ENCODE measurements around the gene NDUFS3.
"Not testable (repeated sequence)": the region's sequence is repeated elsewhere in the genome, so short reads cannot be mapped to it uniquely, and the experiment has no call there.

Gene NDUFS3

GRCh38 chr11:47578524-47579494, at the start of gene NDUFS3, which contains the start of gene KBTBD4:
Gene NDUFS3, plus strand, starts transcription at chr11:47579074. Its CDS starts 18 bp downstream, at chr11:47579092.
Gene KBTBD4, minus strand, starts transcription at chr11:47578970. Its CDS starts 19 bp downstream, at chr11:47578951.
- DNase-seq, result peak; percentile 85

- DNase-seq, result no peak
These were observed 48.9 kb upstream of the NDUFS3 start for GRCh38 chr11:47529951-47530350.

- DNase-seq, result not testable (repeated sequence)
These were observed 48.2 kb upstream of the NDUFS3 start for GRCh38 chr11:47530721-47531120.

- no peak for DNase-seq
These were observed 47.2 kb upstream of the NDUFS3 start for GRCh38 chr11:47531666-47532065.

DNA sequence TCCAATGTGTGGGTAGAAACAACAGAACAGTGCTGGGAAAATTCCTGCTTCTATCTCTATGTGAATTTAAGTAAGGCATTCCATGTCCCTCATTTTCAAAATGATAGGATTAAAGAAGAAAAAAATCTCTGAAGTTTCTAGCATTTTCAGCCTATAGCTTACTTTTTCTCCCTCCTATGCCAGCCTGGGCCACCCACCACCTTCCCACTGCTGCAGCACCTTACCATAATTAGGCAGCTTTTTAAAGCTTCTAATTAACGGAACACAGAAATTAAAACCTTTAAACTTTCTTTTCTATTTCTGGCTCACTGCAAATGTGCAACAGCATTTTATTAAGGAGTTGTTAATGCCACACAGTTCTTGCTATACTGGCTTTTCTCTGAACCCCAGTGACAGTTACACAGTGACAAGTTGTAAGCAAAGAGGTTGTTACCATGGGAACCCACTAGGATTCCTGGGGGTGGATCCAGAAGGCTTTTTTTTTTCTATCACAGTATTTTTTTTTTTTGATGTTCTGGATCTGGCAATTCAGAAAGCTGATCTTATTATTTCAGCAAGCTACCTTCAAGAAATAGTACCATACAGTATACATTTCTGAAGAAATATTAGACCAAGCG, 46.2 kb upstream of the NDUFS3 start:
- no peak for DNase-seq

GRCh38 chr11:47533690-47534151, 45.2 kb upstream of the NDUFS3 start:
- no peak for DNase-seq

- DNase-seq, result no peak
These were observed 44.1 kb upstream of the NDUFS3 start for GRCh38 chr11:47534704-47535251.

GRCh38 chr11:47536915-47537314, 42.0 kb upstream of the NDUFS3 start:
- DNase-seq, result no peak

DNA sequence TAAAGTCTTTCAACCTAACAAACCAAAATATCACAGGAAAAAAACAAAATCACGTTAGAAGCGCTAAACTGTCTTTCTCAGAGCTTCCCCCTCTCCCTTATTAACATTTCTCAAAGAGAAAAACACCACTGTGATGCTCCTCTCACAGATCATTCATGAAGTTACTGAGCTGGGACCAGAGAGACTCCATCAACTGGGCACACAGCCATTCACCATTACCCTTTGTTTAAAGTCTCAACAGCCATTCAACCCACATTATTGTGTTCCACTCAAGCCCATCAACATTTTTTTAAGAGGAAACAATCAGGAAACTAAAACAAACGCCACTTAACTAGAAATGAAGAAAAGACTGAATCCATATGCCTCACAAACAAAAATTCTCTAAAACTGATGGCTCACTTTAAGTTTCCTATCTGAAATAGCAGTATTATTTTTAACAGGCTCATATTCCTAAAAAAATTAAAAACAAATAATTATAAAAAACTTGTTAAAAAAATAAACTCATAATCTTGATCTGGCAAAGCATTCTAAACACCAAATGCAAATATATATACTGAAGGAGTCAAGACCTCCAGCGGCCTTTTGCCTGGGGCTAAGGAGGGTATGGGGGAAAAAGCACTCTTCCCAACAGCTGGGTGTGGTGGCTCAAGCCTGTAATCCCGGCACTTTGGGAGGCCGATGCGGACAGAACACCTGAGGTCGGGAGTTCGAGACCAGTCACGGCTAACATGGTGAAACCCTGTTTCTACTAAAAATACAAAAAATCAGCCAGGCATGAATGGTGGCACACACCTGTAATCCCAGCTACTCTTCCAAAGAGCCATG, 39.9 kb upstream of the NDUFS3 start:
- DNase-seq, result peak; percentile 39

GRCh38 chr11:47539681-47540039, 39.2 kb upstream of the NDUFS3 start:
- DNase-seq, result no peak

- no peak for DNase-seq
These were observed 37.8 kb upstream of the NDUFS3 start for GRCh38 chr11:47541070-47541469.

- DNase-seq, result no peak
These were observed 33.6 kb upstream of the NDUFS3 start for GRCh38 chr11:47545298-47545697.

DNA sequence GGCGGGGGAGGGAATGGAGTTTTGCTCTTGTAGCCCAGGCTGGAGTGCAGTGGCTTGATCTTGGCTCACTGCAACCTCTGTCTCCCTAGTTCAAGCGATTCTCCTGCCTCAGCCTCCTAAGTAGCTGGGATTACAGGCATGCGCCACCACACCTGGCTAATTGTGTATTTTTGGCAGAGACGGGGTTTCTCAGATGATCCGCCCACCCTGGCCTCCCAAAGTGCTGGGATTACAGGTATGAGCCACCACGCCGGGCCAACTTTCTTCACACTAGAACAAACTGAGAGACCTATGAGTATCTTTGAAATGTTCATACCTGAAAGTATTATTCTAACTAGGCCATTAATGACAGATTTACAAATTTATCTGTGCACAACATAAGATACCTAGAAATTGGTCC, 32.6 kb upstream of the NDUFS3 start:
- not testable (repeated sequence) for DNase-seq

GRCh38 chr11:47550288-47551047, 28.4 kb upstream of the NDUFS3 start:
- DNase-seq, result no peak

DNA sequence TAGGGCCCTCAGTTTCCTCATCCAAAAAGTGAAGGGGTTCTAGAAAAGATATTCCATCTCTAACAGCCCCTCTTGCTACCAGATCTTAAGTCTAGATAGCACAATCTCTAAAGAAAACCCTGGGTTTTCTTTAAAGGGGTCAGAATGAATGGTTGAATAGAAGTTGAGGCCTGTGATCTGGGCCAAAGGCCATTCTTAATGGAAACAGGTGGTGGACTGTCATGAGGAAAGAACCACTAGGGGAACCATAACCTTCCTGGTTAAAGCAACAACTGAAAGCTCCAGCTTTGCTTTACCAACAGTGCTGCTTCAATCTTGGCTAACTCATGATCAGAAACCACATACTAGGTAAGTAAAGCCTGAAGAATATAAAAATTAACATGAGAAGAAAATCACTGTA, 27.8 kb upstream of the NDUFS3 start:
- no peak for DNase-seq

GRCh38 chr11:47552056-47552565, 26.8 kb upstream of the NDUFS3 start:
- DNase-seq, result no peak

DNA sequence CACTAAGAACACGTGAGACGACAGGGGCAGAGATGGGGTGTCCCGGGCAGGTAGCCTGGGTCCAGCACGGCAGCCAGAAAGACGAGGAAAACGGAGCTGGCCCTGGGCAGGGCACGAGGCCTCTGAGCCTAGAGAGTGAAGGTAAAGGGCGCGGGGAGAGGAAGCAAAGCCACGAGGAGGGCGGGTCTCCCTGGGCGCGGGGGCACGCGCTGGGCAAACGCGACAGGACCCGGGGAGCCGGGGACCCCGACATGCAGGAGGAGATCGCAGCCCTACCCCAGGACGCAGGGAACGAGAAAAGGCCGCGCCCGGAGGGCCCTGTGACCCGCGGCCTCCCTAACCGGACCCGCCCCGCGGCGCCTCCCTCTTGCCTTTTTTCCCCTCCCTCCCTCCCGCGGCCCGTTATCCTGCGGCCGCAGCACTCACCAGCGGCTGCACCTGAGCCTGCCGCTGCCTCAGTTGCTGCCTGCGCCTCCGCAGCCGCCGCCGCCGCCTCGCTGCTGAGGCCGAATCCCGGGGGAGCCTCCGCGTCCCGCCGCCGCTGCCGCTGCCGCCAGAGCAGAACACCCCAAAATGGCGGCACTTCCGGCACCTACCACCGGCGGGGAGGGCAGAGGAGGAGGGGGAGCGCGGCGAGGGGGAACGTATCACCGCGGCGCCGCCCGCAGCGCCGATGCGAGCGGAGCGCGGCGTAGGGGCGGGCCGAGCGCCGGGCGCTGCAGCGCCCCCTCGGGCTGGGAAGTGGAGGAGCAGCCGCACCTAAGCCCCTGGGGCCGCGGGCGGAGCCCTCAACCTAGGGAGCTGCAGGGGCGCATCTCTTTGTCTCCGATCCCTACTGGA, 26.1 kb upstream of the NDUFS3 start, which contains the start of gene CELF1:
TSS of gene CELF1 (minus strand) at position 567 of the 840 bp plus-strand sequence. CDS start 53,609 bp downstream, outside the sequence.
- DNase-seq, result peak; percentile 88

- no peak for DNase-seq
These were observed 25.5 kb upstream of the NDUFS3 start for GRCh38 chr11:47553406-47553743.

DNA sequence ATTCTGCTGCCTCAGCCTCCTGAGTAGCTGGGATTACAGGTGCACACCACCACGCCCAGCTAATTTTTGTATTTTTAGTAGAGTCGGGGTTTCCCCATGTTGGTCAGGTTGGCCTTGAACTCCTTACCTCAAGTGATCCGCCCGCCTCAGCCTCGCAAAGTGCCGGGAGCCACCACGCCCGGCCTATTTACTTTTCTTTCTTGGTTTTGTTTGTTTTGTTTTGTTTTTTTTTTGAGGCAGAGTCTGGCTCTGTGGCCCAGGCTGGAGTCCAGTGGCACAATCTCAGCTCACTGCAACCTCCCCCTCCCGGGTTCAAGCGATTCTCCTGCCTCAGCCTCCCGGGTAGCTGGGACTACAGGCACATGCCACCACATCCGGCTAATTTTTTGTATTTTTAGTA, 21.9 kb upstream of the NDUFS3 start:
- not testable (repeated sequence) for DNase-seq

GRCh38 chr11:47558695-47559094, 20.2 kb upstream of the NDUFS3 start:
- no peak for DNase-seq

DNA sequence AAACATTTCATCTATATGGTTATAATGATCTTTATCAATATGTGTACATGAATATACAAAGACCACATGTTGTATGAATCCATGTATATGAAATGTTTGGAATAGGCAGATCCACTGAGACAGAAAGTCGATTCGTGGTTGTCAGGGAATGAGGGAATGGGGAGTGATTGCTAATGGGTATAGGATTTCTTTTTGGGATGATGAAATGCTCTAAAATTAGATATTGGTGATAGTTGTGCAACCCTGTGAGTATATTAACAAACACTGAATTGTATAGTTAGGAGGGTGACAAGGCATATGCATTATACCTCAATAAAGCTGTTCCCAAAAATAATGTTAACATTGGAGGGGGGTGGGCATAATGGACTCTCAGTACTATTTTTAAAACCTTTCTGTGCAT, 18.4 kb upstream of the NDUFS3 start:
- no peak for DNase-seq
